ENCODE results near the gene DOCK8.

DNA sequence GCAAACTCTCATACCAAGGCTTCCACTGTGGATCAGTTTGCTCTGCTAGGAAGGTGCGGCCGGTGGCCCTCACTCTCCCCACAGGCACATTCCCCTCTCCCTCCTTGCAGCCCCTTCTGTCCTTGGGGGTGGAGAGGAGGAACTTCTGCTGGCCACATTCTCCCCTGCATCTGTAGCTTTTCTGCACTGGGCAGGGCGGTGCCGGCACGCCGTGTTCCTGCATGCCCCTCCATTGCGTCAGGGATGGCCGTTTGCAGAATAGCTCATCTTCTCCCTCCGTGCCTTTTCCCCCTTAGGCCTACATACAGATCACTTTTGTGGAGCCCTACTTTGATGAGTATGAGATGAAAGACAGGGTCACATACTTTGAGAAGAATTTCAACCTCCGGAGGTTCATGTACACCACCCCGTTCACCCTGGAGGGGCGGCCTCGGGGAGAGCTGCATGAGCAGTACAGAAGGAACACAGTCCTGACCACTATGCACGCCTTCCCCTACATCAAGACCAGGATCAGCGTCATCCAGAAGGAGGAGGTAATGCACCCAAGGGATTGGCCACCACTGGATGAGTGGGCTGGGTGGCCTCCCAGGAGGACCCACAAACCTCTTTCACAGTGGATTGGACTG, 231.5 kb downstream of the DOCK8 start:
- TF ChIP-seq BACH2 (CRISPR knock-in tag; IDR thresholded peaks at IDR 0.05; ENCODE audit: borderline replicate concordance) (no peak), ZNF8 (CRISPR knock-in tag; IDR thresholded peaks at IDR 0.05) (no peak), ZC3H10 (CRISPR knock-in tag; IDR thresholded peaks at IDR 0.05) (no peak), TCF4 (CRISPR knock-in tag; IDR thresholded peaks at IDR 0.05; ENCODE audit: borderline replicate concordance) (no peak), CSDC2 (CRISPR knock-in tag; IDR thresholded peaks at IDR 0.05) (no peak), PPARA (CRISPR knock-in tag; IDR thresholded peaks at IDR 0.05; ENCODE audit: borderline replicate concordance) (no peak)
- TF ChIP-seq, protein P1, sequence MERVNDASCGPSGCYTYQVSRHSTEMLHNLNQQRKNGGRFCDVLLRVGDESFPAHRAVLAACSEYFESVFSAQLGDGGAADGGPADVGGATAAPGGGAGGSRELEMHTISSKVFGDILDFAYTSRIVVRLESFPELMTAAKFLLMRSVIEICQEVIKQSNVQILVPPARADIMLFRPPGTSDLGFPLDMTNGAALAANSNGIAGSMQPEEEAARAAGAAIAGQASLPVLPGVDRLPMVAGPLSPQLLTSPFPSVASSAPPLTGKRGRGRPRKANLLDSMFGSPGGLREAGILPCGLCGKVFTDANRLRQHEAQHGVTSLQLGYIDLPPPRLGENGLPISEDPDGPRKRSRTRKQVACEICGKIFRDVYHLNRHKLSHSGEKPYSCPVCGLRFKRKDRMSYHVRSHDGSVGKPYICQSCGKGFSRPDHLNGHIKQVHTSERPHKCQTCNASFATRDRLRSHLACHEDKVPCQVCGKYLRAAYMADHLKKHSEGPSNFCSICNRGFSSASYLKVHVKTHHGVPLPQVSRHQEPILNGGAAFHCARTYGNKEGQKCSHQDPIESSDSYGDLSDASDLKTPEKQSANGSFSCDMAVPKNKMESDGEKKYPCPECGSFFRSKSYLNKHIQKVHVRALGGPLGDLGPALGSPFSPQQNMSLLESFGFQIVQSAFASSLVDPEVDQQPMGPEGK (CRISPR knock-in tag; IDR thresholded peaks at IDR 0.05; ENCODE audit: borderline replicate concordance), result no peak

Data from SK-N-SH treated with all-trans-retinoic acid at 6 μM for 48 hours (cell line).